HG02678 (cell line): Measurements from ENCODE around the gene MEOX2.

ENCODE experiments used
- ATAC-seq: cut with Tn5 transposase; IDR thresholded peaks from one replicate; pipeline ENCODE4 v1.9.1; 2021; ENCODE audit warnings: mild to moderate bottlenecking, moderate library complexity; ENCODE audit not compliant: unreplicated experiment

MEOX2 gene

DNA sequence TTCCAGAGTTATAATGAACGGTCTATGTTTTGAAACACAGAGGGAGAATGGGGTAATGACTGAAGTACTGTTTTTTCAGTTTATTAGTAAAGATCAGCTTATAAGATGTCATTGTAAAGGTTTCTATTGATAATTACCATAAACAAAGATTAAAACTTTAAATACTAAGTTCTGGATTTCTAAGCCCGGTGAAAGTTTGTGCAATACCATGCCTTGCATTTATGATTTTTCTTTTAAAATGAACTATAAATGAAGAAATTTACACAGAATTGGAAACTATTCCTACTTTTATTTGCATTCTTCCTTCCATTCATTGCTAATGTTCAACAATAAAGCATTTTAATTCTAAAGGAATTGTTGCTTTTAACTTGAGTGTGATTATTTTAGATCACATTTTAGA lies 4.9 kb downstream of the MEOX2 start:
- no peak for ATAC-seq

DNA sequence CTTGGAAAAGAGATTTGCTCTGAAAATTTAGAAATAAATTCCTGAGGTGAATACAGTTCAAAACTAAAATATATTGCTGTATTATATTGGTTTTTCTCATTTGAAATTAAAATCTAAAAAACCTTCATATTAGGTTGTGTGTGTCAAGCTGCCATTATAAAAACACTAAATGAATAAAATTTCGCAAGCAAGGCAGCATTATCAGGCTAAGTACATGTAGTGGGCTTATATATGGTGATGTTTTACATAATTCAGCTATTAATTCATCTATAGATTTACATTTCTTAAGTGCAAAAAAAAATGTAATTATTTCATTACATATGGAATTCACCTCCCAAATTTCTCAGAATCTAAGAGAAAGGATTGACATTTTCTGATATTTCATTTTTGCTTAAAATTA lies 5.3 kb downstream of the MEOX2 start:
- no peak for ATAC-seq

DNA sequence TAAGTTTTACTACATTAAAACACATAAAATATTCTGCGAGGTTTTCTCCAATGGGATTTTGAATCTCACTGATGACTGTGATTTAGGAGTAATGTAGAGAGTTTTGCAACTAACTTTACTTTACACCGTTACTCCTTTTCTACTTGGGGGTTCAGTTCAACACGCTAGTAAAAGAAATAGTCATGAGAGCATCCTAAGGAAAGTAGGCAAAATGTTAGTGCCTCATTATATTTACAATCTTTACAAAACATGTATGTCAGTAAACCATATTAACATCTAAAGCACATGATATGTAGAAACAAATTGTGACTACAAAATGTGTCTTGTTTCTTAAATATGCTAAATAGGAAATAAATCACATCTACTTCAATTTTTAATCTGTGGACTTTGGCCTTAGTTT lies 6.0 kb downstream of the MEOX2 start:
- no peak for ATAC-seq

DNA sequence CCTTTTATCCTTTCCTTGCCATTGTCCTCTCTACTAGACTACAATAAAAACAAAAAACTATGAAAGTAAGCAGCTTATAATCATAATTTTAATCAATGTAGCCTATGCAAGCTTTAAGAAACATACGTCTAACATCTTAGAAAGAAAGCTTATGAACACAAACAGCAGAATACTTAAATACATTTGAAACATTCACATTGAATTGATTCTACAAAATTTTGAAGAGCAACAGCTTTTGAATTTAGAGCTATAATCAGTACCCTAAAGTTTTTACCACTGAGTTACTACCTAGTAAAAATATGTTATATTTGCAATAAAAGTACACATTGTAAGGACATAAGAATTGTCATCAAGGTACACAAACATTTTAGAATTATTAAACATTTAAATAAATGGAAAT lies 7.2 kb downstream of the MEOX2 start:
- ATAC-seq = no peak

DNA sequence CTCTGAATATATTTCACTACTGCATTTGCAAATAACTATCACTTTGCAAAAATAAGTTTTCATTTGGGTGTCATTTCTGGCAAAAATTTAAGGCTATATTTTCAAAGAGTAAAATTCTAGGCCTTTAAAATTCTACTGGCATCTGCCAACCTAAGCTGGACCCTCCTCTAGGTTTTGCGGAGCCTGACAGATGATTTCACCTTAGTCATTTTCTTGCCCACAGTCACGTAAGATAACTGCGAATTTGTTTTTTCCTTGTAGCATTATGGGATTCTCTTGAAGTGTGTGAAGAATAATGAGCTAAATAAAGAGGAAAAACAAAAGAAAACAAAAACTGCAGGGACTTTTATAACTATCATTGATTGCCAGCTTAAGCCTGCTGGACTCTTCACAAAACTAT lies 7.8 kb downstream of the MEOX2 start:
- no peak for ATAC-seq

DNA sequence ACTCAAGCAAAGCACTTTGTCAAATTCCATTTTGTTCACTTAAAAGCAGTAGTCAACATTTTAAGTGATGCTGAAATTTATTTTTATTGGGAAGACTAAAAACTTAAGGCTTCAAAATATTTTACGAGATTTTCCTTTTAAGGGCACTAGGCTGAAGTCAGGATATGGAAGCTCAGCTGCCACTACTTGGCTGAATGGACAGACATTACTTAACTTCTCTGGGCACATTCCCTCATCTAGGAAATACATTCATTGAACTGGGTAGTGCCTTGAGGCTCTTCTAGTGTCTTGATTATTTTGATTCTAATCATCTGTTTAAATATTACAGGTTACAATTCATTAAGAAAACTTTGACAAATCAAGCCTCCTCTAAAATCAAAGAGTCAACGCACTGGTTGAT lies 11.1 kb downstream of the MEOX2 start:
- no peak for ATAC-seq

DNA sequence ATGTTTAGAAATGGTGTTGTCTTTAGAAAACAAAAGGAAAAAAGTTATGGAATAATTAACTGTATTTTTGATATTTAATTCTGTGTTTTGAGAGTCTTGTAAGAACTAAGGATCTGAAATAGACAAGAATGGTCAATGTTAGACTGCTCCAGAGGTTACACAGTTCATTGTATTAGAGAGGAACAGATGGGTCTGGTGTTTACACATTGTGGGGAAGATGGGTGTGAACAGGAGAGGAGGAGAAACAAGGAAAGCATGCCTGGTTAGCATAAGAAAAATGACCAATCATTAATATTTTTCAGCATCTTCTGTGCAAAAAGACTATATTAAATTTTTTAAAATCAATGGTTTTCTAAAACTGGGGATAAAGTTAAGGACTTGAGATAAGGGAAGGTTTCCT lies 11.9 kb downstream of the MEOX2 start:
- ATAC-seq = no peak

DNA sequence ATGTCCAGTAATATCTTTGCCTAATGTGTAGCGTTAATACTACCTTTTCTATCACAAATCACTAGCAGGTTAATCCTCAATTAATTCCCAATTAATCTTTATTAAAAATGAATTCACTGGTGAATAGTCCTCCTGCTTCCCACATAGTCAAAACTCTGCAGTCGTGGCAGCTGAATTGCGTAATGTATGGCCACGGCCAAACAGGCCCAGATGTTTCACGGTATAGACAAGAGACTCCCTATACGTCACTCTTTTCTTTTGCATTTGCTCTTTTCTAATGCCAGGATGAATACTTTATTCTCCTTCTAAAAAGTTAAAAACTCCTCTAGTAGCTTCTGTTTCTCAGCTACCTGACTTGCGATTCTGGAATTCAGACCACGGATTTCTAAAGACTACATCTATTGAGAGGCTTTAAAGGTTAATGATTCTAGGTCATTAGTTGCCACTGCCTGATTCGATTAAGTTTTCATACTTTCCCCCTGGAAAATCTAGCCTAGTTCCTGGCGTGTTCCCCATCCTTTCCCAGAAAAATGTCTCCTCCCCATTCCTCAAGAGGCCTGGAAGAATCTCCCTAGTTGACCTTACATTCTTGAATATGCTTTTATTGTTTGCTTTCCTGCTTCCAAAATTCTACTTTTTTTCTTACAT lies 16.9 kb downstream of the MEOX2 start:
- ATAC-seq = no peak

DNA sequence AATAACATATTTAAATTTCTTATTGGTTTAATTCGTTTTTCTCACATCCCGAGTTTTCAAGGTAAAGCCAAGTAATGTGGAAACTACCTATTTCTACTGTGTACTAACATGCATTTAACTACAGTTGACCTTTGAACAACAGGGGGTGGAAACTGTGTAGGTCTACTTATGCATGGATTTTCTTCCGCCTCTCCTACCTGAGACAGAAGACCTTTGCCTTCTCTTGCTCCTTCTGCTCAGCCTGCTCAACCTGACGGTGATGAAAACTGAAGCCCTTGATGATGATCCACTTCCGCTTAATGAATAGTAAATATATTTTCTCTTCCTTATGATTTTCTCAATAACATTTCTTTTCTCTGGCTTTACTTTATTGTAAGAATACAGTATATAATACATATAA lies 18.5 kb downstream of the MEOX2 start:
- ATAC-seq = no peak

DNA sequence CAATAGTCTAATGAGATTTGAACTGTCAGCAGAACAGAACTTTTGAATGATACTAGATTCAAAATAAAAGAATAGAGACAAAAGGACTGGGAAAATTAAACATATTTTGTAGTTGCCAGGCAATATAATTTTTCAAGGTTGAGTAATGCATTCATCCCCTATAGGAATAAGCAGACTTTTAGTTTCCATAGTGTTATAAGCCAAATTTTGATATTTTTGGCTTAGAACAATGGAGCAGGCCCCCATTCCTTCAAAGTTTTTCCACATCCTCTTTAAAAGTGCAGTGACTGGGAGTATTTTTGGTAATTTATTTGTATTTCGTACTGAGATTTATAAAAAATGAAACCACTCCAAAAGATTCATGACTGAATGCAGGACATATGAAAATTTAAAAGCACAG lies 24.0 kb downstream of the MEOX2 start:
- ATAC-seq = no peak

DNA sequence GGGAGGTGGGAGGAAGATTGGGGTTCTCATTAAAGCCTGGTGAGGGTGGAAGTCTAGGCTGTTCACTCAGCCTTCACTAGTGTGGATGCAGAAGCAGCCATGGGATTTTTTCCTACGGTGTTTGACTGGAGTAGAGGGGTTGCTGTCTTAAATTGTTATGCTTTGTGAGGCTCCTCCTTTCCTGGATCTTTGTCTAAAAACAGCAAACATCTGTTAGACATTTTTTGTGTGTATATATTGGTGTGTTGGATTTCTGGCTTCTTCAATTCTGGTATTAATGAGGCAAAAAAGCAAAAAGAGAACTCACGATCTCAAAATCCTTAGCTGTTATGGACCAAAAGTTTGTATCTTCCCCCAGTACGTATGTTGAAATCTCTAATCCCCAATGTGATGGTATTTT lies 28.2 kb downstream of the MEOX2 start:
- no peak for ATAC-seq

DNA sequence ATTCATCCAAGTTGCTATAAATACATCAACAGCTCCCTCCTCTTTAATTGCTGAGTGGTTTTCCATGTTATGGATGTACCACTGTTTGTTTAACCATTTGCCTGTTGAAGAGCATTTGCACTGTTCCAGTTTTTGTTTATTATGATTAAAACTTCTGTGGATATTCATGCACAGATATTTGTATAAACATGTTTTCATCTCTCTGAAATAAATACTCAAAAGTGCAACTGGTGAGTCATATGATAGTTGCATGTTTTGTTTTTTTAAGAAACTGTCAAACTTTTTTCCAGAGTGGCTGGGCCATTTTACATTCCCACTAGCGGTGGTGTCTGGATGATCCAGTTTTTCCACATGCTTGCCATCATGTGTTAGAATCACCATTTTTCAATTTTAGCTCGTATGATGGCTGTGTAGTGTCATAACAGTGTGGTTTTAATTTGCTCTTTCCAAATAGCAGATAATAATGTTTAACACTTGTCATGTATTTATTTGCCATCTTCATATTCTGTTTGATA lies 33.6 kb downstream of the MEOX2 start:
- ATAC-seq = no peak

DNA sequence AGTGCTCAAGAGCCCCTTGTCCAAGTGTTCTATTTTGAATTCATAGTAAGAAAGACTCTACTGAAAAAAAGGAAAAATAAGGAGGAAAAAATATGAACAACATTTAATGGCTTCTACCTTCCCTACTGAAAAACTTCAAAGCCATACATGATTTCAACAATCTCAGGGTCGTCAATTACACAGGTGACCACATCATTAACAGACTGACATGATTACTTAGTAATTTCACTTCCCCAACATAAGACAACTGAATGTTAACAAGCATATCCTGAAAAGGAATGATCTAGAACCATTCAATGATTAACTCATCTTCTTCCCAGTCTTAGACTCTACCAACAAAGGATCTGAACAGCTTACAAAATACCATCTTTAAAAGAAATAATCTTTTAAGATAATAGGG lies 34.8 kb downstream of the MEOX2 start:
- ATAC-seq = no peak

DNA sequence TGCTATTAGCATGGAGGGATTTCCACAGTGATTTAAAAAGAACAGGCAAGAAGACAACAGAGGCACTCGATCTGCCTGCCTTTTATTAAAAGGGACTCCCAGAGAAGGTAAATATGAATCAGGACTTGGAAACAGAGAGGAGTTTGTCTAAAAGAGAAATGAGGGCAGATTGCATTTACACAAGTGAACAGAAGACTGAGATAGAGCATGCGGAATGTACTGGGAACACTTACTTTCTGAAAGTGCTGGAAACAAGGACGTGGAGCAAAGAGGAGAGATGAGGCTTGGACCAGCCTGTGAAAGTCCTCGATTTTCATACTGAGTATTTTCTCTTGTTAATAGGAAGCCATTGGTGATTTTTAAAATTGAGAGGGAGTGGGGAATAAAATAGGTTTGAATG lies 35.7 kb downstream of the MEOX2 start:
- ATAC-seq = no peak

DNA sequence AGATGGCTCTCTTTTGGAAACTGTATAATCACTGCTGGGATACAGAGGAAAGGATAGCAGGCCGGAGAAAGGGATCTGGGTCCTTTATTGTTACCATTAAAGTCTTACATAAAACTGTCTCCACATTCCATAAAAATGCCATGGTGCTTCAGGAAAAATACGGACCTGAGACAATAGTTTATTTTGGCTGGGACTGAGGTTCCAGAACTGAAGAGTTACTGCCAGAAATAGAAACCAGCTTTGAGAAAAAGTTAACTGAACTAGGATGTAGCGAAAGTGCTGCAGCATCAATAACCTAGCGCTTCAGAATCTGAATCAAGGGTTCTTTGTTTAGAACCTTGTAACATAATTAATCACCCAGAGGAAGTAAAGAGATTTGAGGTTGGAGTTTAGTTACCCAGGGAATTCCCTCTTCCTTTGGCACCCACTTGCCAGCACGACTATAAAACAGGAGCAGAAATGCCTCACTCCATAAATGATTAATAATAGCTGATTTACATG lies 38.0 kb downstream of the MEOX2 start:
- no peak for ATAC-seq

DNA sequence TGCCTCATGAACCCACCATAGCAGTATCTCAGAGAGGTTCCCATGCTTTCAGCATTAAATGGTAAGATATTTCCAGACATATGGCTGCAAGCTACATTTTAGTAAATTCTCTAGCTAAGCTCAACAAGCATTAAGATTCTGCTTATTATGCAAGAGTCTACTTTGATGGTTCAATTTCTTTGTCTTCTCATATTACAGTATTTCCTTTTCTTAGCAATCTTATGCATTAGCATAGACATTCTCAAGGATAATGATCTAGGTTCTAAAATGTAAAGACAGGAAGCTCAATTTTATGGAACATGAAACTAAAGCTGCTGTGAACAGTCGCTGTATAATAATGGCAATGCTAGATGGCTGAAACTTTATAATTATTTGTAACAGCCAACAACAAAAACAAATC lies 39.2 kb downstream of the MEOX2 start:
- ATAC-seq = no peak

DNA sequence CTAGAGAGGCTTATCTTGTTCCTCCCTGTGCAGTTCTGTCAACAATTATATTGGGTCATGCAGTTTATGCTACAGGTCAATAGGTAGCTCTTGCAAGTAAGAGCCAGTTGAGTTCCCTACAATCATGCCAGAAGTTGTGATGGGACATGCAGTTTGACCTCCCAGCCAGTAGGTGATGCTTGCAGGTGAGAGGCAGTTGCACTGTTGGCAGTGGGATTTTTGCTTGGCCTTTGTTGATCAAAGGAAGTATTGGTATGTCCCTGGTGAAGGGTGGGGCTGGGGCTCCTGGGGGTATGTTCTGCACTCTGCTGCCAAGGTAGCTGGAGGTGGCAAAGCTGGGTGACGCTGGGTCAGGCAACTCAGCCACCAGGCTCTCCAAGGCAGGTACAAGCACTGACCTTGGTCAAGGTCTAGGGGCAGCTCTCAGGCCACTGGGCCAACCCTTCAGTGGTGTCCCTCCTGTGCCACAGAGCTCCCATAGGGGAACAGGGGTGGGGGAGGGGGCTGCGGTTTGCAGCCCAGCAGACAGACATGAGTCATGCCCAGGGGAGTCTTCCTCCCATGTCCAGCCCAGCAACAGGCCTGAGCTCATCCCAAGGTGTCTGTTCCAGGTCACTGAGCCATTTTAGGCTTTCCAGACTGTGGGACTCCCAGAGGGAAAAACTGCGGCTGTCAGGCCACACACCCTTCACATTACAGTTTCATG lies 43.3 kb downstream of the MEOX2 start:
- no peak for ATAC-seq

DNA sequence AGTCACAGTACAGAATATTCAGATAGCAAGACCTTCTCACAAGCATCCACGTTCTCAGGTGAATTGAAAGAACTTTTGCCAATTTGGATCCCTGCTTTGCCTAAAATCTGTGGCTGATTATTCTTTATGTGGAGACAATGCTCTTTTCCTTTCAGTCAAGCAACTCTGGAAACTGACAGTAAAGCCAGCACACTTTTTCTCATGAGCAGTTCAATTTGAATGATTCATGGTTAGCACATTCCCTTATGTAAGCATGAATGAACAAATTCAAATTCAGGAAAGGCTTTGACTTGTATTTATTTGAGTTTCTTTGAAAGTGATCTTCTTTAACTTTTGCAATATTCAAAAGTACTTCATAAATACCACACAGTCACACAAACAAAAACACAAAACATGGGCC lies 57.6 kb downstream of the MEOX2 start:
- no peak for ATAC-seq

DNA sequence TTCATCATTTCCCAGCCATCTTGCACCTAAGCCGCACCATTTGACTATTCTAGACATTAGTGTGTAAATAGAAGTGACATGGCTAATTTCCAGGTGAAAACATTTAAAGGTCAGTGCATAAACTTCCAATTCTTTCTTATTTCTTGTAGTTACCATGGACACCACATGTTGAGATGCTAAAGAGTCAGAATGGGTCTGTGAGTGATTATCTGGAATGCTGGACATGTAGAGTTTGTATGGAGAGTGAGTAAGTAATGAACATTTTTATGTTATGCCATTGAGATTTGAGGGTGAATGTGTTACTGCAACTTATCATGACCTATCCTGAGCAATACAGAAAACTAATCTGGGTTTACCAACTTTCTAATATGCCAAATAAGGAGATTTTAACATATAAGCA lies 60.4 kb downstream of the MEOX2 start:
- no peak for ATAC-seq

DNA sequence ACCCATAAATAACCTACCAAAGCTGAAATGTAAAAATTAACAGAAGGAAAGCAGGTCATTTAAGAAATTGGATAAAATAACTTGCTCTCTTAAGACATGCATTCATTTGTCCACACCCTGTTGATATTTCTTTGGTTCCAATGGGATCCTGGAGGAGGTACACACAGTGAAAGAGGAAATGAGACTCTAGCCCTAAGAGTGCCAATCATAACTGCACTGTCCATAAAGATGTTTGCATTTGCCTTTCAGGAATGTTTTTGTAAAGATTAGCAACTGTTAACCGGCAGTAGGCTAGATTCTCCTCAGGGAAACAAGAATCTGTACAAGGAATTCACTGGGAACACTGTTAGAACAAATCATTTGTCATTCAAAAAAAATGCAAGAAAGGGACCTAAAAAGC lies 61.0 kb downstream of the MEOX2 start:
- ATAC-seq = no peak

DNA sequence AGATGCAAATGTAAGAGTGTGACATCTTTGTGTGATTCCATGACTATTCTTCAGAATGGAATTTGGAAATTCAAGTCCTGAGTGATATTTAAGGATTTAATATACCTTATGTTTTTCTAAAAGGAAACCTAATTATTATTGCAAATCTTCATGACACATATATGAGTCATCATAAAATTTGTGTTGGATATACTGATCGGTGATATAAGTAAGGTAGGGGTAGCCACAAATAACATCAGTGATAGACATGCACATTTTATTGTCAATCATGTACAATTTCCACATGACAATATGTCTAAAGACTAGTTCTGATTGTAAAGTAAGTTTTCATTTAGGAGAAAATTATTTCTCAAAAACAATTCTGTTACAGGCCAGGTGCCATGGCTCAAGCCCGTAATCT lies 65.0 kb downstream of the MEOX2 start:
- ATAC-seq = no peak

DNA sequence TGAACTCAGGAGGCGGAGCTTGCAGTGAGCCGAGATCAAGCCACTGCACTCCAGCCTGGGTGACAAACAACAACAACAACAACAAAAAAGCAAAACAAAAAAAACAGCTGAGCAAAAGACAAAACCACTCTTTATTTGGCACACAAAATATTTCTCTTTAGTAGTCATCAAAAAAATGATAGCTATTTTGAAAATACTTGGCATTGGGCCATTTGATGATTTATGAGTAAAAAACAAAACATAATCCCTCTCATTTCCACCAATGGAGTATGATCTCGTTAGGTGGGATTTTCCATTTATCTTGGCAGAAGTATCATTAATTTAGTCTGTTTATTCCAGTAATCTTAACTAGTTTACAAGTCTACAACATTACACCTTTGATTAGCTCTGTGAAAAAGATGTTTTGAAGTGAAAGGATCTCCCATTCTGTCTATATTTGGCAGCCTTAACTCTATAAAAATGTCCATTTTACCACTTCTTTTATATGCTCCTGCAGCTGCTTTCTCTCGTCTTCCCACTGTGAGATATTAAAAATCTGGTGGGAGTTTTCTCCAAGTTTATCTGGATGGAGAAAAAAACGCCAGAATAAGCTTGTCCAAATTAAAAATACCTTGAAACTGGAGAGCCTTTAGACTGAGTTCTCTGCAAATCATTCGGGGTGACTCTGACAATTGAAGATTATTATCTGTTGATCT lies 65.8 kb downstream of the MEOX2 start:
- ATAC-seq = no peak
